Activated CD4-positive, alpha-beta T cell treated with anti-CD3 and anti-CD28 coated beads for 36 hours (primary cell): ENCODE results near the gene CEMIP2. TPM values are rescaled to one million over a fixed set of nuclear protein-coding genes. Genes with fewer than 3 reads are reported as not detected.

ENCODE experiments used
- ATAC-seq: fragments of 200-7000 bp; cut with Tn5 transposase; one replicate; pipeline ENCODE4 v1.10.0; 2021; ENCODE audit warnings: mild to moderate bottlenecking, moderate library complexity
- CTCF ChIA-PET: fragments of 350-600 bp; sonication (Branson Sonifier 250); formaldehyde crosslinking; loops from one replicate; lab custom pipeline; 2021; ENCODE audit warnings: antibody characterized with exemption; lab: Charles Lee
- POLR2A ChIA-PET: fragments of 350-600 bp; sonication (Branson Sonifier 250); formaldehyde crosslinking; loops from one replicate; lab custom pipeline; 2021; ENCODE audit warnings: antibody characterized with exemption, inconsistent platforms; lab: Charles Lee
- DNase-seq: peaks from one replicate; pipeline ENCODE4 v3.0.0-alpha.2; 2020
- H3K27ac Mint-ChIP-seq: one replicate; pipeline ENCODE4 v1.8.0; 2021; ENCODE audit warnings: mixed read lengths
- H3K27me3 Mint-ChIP-seq: one replicate; pipeline ENCODE4 v1.8.0; 2021; ENCODE audit warnings: mixed read lengths
- H3K36me3 Mint-ChIP-seq: one replicate; pipeline ENCODE4 v1.8.0; 2021; ENCODE audit warnings: low read depth, mixed read lengths
- H3K4me1 Mint-ChIP-seq: one replicate; pipeline ENCODE4 v1.8.0; 2021; ENCODE audit warnings: mixed read lengths
- H3K4me3 Mint-ChIP-seq: one replicate; pipeline ENCODE4 v1.8.0; 2021; ENCODE audit warnings: mild to moderate bottlenecking, moderate library complexity, mixed read lengths
- H3K9me3 Mint-ChIP-seq: one replicate; pipeline ENCODE4 v1.8.0; 2021; ENCODE audit warnings: low read depth, mixed read lengths
- intact Hi-C, 2 experiments: fragments of 100-400 bp; cut with DNase I in 1 of 2; cut with micrococcal nuclease in 1 of 2; formaldehyde crosslinking; loops; one replicate each; pipeline versions ENCODE4 v1.14.2 to v1.15.1; 2022 to 2024; cut with DNase I, micrococcal nuclease
- total RNA-seq, 2 experiments: library from RNA; stranded (reverse); gene quantifications; one replicate each; pipeline ENCODE4 v1.2.3, GENCODE V29; 2021

The CEMIP2 gene
- total RNA-seq, 2 experiments from 2014 or later = 34.1 to 41.0 TPM

- Mint-ChIP-seq H3K27me3 (no peaks in the 10 kb centered on the region), H3K27ac (no peak overlapping the region), H3K4me3 (no peak overlapping the region), H3K36me3 (peaks cover 50% of the 10 kb centered on the region), H3K4me1 (peaks cover 6% of the 10 kb centered on the region), H3K9me3 (no peaks in the 10 kb centered on the region)
- ChIA-PET CTCF (no interaction called here), POLR2A (interaction anchor here (0.6 kb wide), 1 partner anchor 57 kb away, joined by 8 read pairs; no protein-coding TSS in a partner anchor)
- DNase-seq = no peak
- ATAC-seq = no peak
- intact Hi-C loops = no loop called here
Observed at GRCh38 chr9:71741926-71742648, 26.2 kb downstream of the CEMIP2 start.

GRCh38 chr9:71740199-71740598 is 28.1 kb downstream of the CEMIP2 start:
- H3K4me1 Mint-ChIP-seq = peaks cover 7% of the 10 kb centered on the region
- DNase-seq (no peak), ATAC-seq (no peak)
- peaks cover 43% of the 10 kb centered on the region for H3K36me3 Mint-ChIP-seq
- intact Hi-C loops = no loop called here
- no peak overlapping the region for H3K27ac Mint-ChIP-seq
- H3K9me3 Mint-ChIP-seq = no peaks in the 10 kb centered on the region
- H3K4me3 Mint-ChIP-seq = no peak overlapping the region
- ChIA-PET POLR2A (no interaction called here), CTCF (interaction anchor here (0.8 to 1.2 kb wide), 2 partner anchors 37 to 79 kb away, joined by 3 to 4 read pairs; no protein-coding TSS in a partner anchor)
- no peaks in the 10 kb centered on the region for H3K27me3 Mint-ChIP-seq

DNA sequence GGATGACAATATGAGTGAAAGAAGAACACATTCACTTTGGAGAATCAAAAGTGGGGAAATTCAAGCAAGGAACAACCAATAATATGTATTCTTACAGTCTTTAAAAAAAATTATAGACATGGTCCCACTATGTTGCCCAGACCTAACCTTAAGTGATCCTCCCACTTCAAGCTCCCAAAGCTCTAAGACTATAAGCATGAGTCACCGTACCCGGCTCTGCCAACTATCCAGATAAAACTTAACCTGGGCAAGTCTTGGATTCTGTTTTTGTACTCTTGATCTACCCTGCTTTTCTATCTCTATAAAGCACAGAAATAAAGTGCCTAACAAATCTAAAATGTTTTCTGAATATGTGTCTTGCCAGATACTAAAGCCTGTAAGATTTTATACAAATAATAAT is 30.9 kb downstream of the CEMIP2 start:
- H3K27ac Mint-ChIP-seq = no peak overlapping the region
- H3K4me1 Mint-ChIP-seq = peaks cover 13% of the 10 kb centered on the region
- H3K4me3 Mint-ChIP-seq = no peak overlapping the region
- ChIA-PET POLR2A (no interaction called here), CTCF (interaction anchor here (0.6 to 0.9 kb wide), 3 partner anchors 9 to 43 kb away, joined by 3 to 4 read pairs (median 3); no protein-coding TSS in a partner anchor)
- no peaks in the 10 kb centered on the region for H3K9me3 Mint-ChIP-seq
- H3K27me3 Mint-ChIP-seq = no peaks in the 10 kb centered on the region
- DNase-seq = no peak
- ATAC-seq = no peak
- H3K36me3 Mint-ChIP-seq = peaks cover 45% of the 10 kb centered on the region
- intact Hi-C loops = no loop called here

DNA sequence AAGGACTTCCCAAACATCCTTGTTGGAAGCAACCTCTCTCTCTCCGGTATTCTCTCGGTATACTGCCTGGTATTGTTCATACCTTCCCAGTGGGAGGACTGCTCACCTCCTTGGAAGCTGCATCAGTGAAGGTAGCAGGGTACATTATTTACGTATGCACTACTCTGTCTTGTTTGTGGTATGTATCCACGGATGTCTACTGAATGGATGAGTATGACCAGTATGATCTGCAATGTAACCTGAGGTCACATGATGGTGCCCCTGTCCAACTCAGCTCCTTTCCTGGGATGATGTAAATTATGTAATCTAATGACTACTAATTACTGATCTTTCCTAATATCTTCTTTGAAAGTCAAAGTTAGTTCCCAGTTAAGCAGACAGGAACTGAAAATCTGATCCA is 32.1 kb downstream of the CEMIP2 start:
- intact Hi-C loops = no loop called here
- Mint-ChIP-seq H3K27ac (no peak overlapping the region), H3K4me1 (peaks cover 12% of the 10 kb centered on the region), H3K4me3 (no peak overlapping the region), H3K36me3 (peaks cover 48% of the 10 kb centered on the region), H3K27me3 (no peaks in the 10 kb centered on the region), H3K9me3 (no peaks in the 10 kb centered on the region)
- DNase-seq = no peak
- no peak for ATAC-seq
- ChIA-PET CTCF (interaction anchor here (0.7 kb wide), 1 partner anchor 10 kb away, joined by 3 read pairs; no protein-coding TSS in a partner anchor), POLR2A (no interaction called here)

- Mint-ChIP-seq H3K36me3 (peaks cover 52% of the 10 kb centered on the region), H3K9me3 (no peaks in the 10 kb centered on the region), H3K27ac (peak overlapping the region; percentile 43), H3K4me3 (no peak overlapping the region), H3K4me1 (peaks cover 12% of the 10 kb centered on the region), H3K27me3 (no peaks in the 10 kb centered on the region)
- peak; percentile 88 for ATAC-seq
- ChIA-PET CTCF (interaction anchor here (0.6 to 1.0 kb wide), 2 partner anchors 12 to 1366 kb away, joined by 4 to 5 read pairs; no protein-coding TSS in a partner anchor), POLR2A (no interaction called here)
- no peak for DNase-seq
- intact Hi-C loops = no loop called here
Observed at GRCh38 chr9:71734950-71735349, 33.4 kb downstream of the CEMIP2 start.

DNA sequence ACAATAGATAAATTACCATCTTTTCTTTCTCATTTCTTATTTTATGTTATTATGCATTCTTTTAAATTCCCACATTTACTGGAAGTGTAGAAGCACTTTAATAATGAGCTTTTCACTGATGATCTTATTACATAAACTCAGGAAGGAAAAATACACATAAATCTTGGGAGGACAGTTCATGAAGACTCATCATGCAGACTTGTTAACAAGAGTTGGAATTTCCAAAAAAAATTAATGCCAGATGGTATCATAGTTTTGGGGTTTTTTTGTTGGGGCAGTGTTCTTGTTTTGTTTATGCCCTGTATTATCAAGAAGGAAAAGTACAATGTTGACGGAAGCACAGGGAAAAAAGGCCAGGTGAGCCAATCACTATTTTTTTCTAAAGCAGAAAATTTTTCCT is 35.1 kb downstream of the CEMIP2 start:
- H3K4me3 Mint-ChIP-seq = no peak overlapping the region
- ATAC-seq (no peak), DNase-seq (no peak)
- no peaks in the 10 kb centered on the region for H3K27me3 Mint-ChIP-seq
- intact Hi-C loops = no loop called here
- H3K4me1 Mint-ChIP-seq = peaks cover 17% of the 10 kb centered on the region
- POLR2A ChIA-PET = interaction anchor here (0.8 kb wide), 1 partner anchor 14 kb away, joined by 3 read pairs; no protein-coding TSS in a partner anchor
- H3K9me3 Mint-ChIP-seq = no peaks in the 10 kb centered on the region
- H3K27ac Mint-ChIP-seq = no peak overlapping the region
- H3K36me3 Mint-ChIP-seq = peaks cover 48% of the 10 kb centered on the region
- CTCF ChIA-PET = interaction anchor here (0.6 kb wide), 2 partner anchors 45 to 266 kb away, joined by 3 to 5 read pairs; no protein-coding TSS in a partner anchor

- H3K27me3 Mint-ChIP-seq = no peaks in the 10 kb centered on the region
- intact Hi-C loops = loop anchor here in 1 of 2 experiments (10.0 kb wide), 1 partner anchor 1395 kb away; no protein-coding TSS in a partner anchor
- no peak for ATAC-seq
- H3K9me3 Mint-ChIP-seq = no peaks in the 10 kb centered on the region
- ChIA-PET CTCF (no interaction called here), POLR2A (no interaction called here)
- no peak overlapping the region for H3K27ac Mint-ChIP-seq
- H3K4me3 Mint-ChIP-seq = no peak overlapping the region
- H3K4me1 Mint-ChIP-seq = peaks cover 11% of the 10 kb centered on the region
- DNase-seq = no peak
- H3K36me3 Mint-ChIP-seq = peaks cover 47% of the 10 kb centered on the region
Observed at GRCh38 chr9:71729816-71730526, 38.3 kb downstream of the CEMIP2 start.

DNA sequence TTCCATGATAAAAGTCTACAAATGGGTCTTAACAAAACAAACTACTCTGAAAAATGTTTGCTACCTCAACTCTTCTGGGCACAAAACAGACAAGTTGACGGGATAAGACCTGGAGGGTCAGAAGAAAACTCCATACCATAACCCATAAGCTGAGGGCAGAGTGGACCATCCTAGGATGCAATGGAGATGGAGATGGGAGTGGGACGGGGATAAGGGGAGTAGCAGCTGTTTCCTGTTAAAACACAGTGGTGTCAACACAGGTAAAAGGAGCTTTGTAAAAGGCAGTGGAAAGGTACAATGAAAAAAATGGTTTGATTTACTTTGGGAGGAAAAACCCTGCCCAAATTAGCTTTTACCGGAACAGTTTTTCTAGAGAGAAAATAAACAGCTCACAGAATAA is 41.6 kb downstream of the CEMIP2 start:
- Mint-ChIP-seq H3K4me3 (no peak overlapping the region), H3K27ac (no peak overlapping the region), H3K9me3 (no peaks in the 10 kb centered on the region), H3K27me3 (no peaks in the 10 kb centered on the region), H3K36me3 (peaks cover 48% of the 10 kb centered on the region), H3K4me1 (peaks cover 9% of the 10 kb centered on the region)
- CTCF ChIA-PET = interaction anchor here (0.5 to 2.5 kb wide), 5 partner anchors 9 to 298 kb away, joined by 3 to 14 read pairs (median 3); no protein-coding TSS in a partner anchor
- no peak for ATAC-seq
- intact Hi-C loops = loop anchor here (2.0 to 10.0 kb wide), 2 partner anchors 38 to 1392 kb away; no protein-coding TSS in a partner anchor
- POLR2A ChIA-PET = no interaction called here
- DNase-seq = no peak

DNA sequence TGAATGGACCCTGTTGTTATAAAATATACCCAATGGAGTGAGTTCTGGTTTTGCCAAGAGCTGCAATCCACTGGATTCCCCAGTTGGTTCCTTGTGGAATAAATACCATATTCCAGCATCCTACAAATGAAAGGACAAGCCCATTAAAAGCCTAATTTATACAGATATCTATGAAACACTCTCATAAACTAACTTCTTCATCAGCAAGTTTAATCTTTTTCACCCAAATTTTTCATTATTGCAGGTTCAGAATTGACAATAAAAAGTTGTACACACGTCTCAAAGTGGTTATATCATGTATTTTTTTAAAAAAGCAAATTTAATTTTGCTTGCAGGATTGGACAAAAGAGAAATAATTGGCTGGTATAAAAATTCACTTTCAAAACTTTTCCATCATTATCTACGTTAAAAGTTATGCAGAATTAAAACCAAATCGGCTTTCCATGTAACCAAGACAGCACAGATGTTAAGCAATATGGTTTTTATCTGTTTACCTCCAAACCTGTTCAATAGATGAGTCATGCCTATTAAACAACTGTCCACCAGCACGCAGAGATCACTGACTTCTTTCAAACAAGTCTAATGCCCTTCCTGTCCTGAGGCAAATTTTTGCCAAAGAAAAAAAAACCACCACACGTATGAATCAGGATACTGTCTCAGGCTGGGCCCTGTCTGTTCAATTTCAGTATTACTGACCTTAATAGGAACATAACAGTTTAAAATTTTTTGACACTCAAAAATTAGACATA is 42.5 kb downstream of the CEMIP2 start:
- peaks cover 48% of the 10 kb centered on the region for H3K36me3 Mint-ChIP-seq
- CTCF ChIA-PET = interaction anchor here (2.5 kb wide), 1 partner anchor 9 kb away, joined by 14 read pairs; no protein-coding TSS in a partner anchor

GRCh38 chr9:71721855-71722254 is 46.5 kb downstream of the CEMIP2 start:
- intact Hi-C loops = loop anchor here in 1 of 2 experiments (10.0 kb wide), 1 partner anchor 1387 kb away; no protein-coding TSS in a partner anchor
- no peak overlapping the region for H3K4me3 Mint-ChIP-seq
- H3K36me3 Mint-ChIP-seq = peaks cover 43% of the 10 kb centered on the region
- no peak for ATAC-seq
- ChIA-PET CTCF (interaction anchor here (0.9 to 1.3 kb wide), 2 partner anchors 12 to 62 kb away, joined by 3 read pairs; no protein-coding TSS in a partner anchor), POLR2A (no interaction called here)
- no peak overlapping the region for H3K27ac Mint-ChIP-seq
- H3K27me3 Mint-ChIP-seq = no peaks in the 10 kb centered on the region
- H3K9me3 Mint-ChIP-seq = no peaks in the 10 kb centered on the region
- no peak for DNase-seq
- peaks cover 6% of the 10 kb centered on the region for H3K4me1 Mint-ChIP-seq

More for the DNA sequence above, 42.5 kb downstream of the CEMIP2 start:
- DNase-seq (no peak), ATAC-seq (no peak)
- POLR2A ChIA-PET = no interaction called here
- H3K4me3 Mint-ChIP-seq = no peak overlapping the region
- no peak overlapping the region for H3K27ac Mint-ChIP-seq
- intact Hi-C loops = loop anchor here (2.0 to 10.0 kb wide), 2 partner anchors 39 to 1391 kb away; no protein-coding TSS in a partner anchor
- peaks cover 9% of the 10 kb centered on the region for H3K4me1 Mint-ChIP-seq
- no peaks in the 10 kb centered on the region for H3K27me3 Mint-ChIP-seq
- H3K9me3 Mint-ChIP-seq = no peaks in the 10 kb centered on the region
